Nephron (organoid): ENCODE measurements around the gene CHIT1.

Source experiments
- H3K27ac Mint-ChIP-seq, 3 experiments: 2 replicates each; pipeline ENCODE4 v1.8.0; 2020; ENCODE audit warnings: mixed read lengths in 3 of 3, mild to moderate bottlenecking in 2 of 3, moderate library complexity in 1 of 3
- H3K27me3 Mint-ChIP-seq: 2 replicates; pipeline ENCODE4 v1.8.0; 2021; ENCODE audit warnings: low read depth, mild to moderate bottlenecking, moderate library complexity, mixed read lengths
- H3K36me3 Mint-ChIP-seq: 2 replicates; pipeline ENCODE4 v1.8.0; 2020; ENCODE audit warnings: low read depth, mixed read lengths
- H3K4me1 Mint-ChIP-seq: 2 replicates; pipeline ENCODE4 v1.8.0; 2020; ENCODE audit warnings: mixed read lengths
- H3K4me3 Mint-ChIP-seq, 3 experiments: 2 replicates each; pipeline ENCODE4 v1.8.0; 2020; ENCODE audit warnings: mild to moderate bottlenecking in 3 of 3, mixed read lengths in 3 of 3, moderate library complexity in 2 of 3
- H3K9me3 Mint-ChIP-seq: 2 replicates; pipeline ENCODE4 v1.8.0; 2020; ENCODE audit warnings: mixed read lengths
- CTCF ChIP-seq, 3 experiments: fragments of 200-600 bp; sonication (generic); IDR thresholded peaks; one replicate each; pipeline ENCODE4 v1.5.0; 2021; ENCODE audit warnings: antibody characterized with exemption in 3 of 3; ENCODE audit not compliant: unreplicated experiment in 3 of 3

CHIT1 gene

GRCh38 chr1:203169770-203170520, 59.5 kb downstream of the CHIT1 start:
- Mint-ChIP-seq H3K27me3 (peaks cover 15% of the 10 kb centered on the region), H3K4me3 (peak overlapping the region in 1 of 3 experiments; percentile 94), H3K27ac (peak overlapping the region; percentile 6 to 37 (median 12))

GRCh38 chr1:203168991-203169390, 60.5 kb downstream of the CHIT1 start:
- Mint-ChIP-seq H3K27me3 (peaks cover 13% of the 10 kb centered on the region), H3K36me3 (no peaks in the 10 kb centered on the region), H3K9me3 (no peaks in the 10 kb centered on the region), H3K4me1 (peaks cover 21% of the 10 kb centered on the region), H3K27ac (peak overlapping the region in 1 of 3 experiments; percentile 6), H3K4me3 (peak overlapping the region in 1 of 3 experiments; percentile 40)
- no peak for TF ChIP-seq CTCF (IDR thresholded peaks at IDR 0.05; ENCODE audit: unreplicated experiment in 3 of 3)

More at GRCh38 chr1:203169770-203170520, 59.5 kb downstream of the CHIT1 start:
- H3K9me3 Mint-ChIP-seq, result no peaks in the 10 kb centered on the region
- peaks cover 23% of the 10 kb centered on the region for H3K4me1 Mint-ChIP-seq
- H3K36me3 Mint-ChIP-seq, result no peaks in the 10 kb centered on the region
- TF ChIP-seq CTCF (IDR thresholded peaks at IDR 0.05; ENCODE audit: unreplicated experiment in 3 of 3), result no peak

GRCh38 chr1:203168256-203168786, 61.2 kb downstream of the CHIT1 start:
- Mint-ChIP-seq H3K9me3 (no peaks in the 10 kb centered on the region), H3K27ac (no peak overlapping the region), H3K27me3 (peaks cover 7% of the 10 kb centered on the region), H3K36me3 (no peaks in the 10 kb centered on the region), H3K4me3 (peak overlapping the region in 1 of 3 experiments; percentile 16), H3K4me1 (peaks cover 14% of the 10 kb centered on the region)
- no peak for TF ChIP-seq CTCF (IDR thresholded peaks at IDR 0.05; ENCODE audit: unreplicated experiment in 3 of 3)

GRCh38 chr1:203167913-203168200, 61.6 kb downstream of the CHIT1 start:
- Mint-ChIP-seq H3K27ac (no peak overlapping the region), H3K36me3 (no peaks in the 10 kb centered on the region), H3K4me3 (no peak overlapping the region), H3K9me3 (no peaks in the 10 kb centered on the region), H3K4me1 (peaks cover 14% of the 10 kb centered on the region), H3K27me3 (peaks cover 10% of the 10 kb centered on the region)
- TF ChIP-seq CTCF (IDR thresholded peaks at IDR 0.05; ENCODE audit: unreplicated experiment in 3 of 3), result no peak

- Mint-ChIP-seq H3K9me3 (no peaks in the 10 kb centered on the region), H3K36me3 (no peaks in the 10 kb centered on the region), H3K27me3 (peaks cover 11% of the 10 kb centered on the region), H3K4me3 (peak overlapping the region in 1 of 3 experiments; percentile 11), H3K4me1 (peaks cover 10% of the 10 kb centered on the region), H3K27ac (no peak overlapping the region)
- no peak for TF ChIP-seq CTCF (IDR thresholded peaks at IDR 0.05; ENCODE audit: unreplicated experiment in 3 of 3)
These were observed 62.2 kb downstream of the CHIT1 start for GRCh38 chr1:203167026-203167912.
